ENCODE data around the gene PTPN9.

Gene PTPN9

DNA sequence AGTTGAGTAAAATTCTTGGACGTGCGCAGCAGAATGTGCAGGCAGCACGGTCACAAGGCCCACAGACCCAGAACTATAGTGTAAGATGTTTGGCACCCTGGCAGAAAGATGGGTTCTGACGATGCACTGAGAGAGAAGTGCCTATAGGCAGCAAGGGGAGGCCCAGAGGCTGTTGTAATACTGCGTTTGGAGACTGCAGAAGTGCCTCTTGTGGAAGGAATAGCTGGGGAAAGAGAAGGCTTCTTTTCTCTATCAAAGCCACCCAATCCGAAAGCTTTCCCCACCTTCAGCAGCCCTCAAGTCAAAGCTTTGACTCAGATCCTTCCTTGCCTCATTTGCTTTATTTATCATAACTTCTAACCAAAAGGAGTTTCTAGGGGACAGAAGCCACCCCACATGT, 122.4 kb downstream of the PTPN9 start:
- Histone ChIP-seq H3K36me3 (ENCODE audit: insufficient read depth, low read length) (no peaks in the 10 kb centered on the region), H3K9ac (ENCODE audit: low read depth, low read length) (no peak overlapping the region), H3K9me3 (replicated peaks; ENCODE audit: low read length) (no peaks in the 10 kb centered on the region), H3K27me3 (ENCODE audit: control insufficient read depth, insufficient read depth, low read length) (no peaks in the 10 kb centered on the region), H3K4me1 (ENCODE audit: control insufficient read depth, insufficient read depth, low read length) (peaks cover 25% of the 10 kb centered on the region), H3K4me3 (ENCODE audit: low read length) (peak overlapping the region; percentile 96), H3K4me2 (ENCODE audit: low read length) (peak overlapping the region; percentile 99)

DNA sequence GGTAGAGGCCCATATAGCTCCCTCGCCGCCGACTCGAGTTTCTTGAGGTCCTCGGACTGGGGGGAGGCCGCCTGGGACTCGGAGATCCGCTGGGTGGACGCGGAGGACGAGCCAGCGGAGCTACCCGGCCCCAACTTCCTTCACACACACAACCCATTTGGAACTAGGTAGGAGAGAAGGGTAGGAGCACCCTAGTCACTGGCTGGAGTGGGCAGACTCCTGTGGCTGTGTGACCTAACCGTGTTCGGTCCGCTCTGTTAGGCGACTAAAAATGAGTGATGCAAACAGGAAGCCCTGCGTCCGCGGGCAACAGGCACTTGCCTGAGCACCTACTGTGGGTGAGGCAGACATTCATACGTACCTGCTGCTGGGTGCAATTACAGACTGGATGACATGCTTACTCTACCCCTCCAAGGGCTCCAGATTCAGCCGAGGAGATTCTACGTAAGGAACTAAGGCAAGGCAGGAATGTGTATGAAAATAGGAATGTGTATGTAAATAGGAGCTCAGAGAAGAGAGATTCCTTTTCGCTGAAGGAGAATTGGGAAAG, 123.1 kb downstream of the PTPN9 start:
- peak overlapping the region; percentile 96 for H3K4me3 ChIP-seq (ENCODE audit: low read length)
- no peaks in the 10 kb centered on the region for H3K27me3 ChIP-seq (ENCODE audit: control insufficient read depth, insufficient read depth, low read length)
- peak overlapping the region; percentile 99 for H3K4me2 ChIP-seq (ENCODE audit: low read length)
- peaks cover 25% of the 10 kb centered on the region for H3K4me1 ChIP-seq (ENCODE audit: control insufficient read depth, insufficient read depth, low read length)
- H3K9ac ChIP-seq (ENCODE audit: low read depth, low read length) = peak overlapping the region; percentile 95
- H3K9me3 ChIP-seq (replicated peaks; ENCODE audit: low read length) = no peaks in the 10 kb centered on the region
- no peaks in the 10 kb centered on the region for H3K36me3 ChIP-seq (ENCODE audit: insufficient read depth, low read length)

- no peaks in the 10 kb centered on the region for H3K36me3 ChIP-seq (ENCODE audit: insufficient read depth, low read length)
- peaks cover 25% of the 10 kb centered on the region for H3K4me1 ChIP-seq (ENCODE audit: control insufficient read depth, insufficient read depth, low read length)
- no peaks in the 10 kb centered on the region for H3K9me3 ChIP-seq (replicated peaks; ENCODE audit: low read length)
- peak overlapping the region; percentile 95 for H3K9ac ChIP-seq (ENCODE audit: low read depth, low read length)
- no peaks in the 10 kb centered on the region for H3K27me3 ChIP-seq (ENCODE audit: control insufficient read depth, insufficient read depth, low read length)
- peak overlapping the region; percentile 99 for H3K4me2 ChIP-seq (ENCODE audit: low read length)
- H3K4me3 ChIP-seq (ENCODE audit: low read length) = peak overlapping the region; percentile 96
Measured at GRCh38 chr15:75455424-75455981, 123.6 kb downstream of the PTPN9 start.

GRCh38 chr15:75454471-75455378, 124.4 kb downstream of the PTPN9 start:
- no peaks in the 10 kb centered on the region for H3K27me3 ChIP-seq (ENCODE audit: control insufficient read depth, insufficient read depth, low read length)

GRCh38 chr15:75453703-75454470, 125.2 kb downstream of the PTPN9 start:
- Histone ChIP-seq H3K9ac (ENCODE audit: low read depth, low read length) (peak overlapping the region; percentile 95), H3K27me3 (ENCODE audit: control insufficient read depth, insufficient read depth, low read length) (no peaks in the 10 kb centered on the region), H3K9me3 (replicated peaks; ENCODE audit: low read length) (no peaks in the 10 kb centered on the region), H3K4me2 (ENCODE audit: low read length) (peak overlapping the region; percentile 99), H3K4me1 (ENCODE audit: control insufficient read depth, insufficient read depth, low read length) (peaks cover 34% of the 10 kb centered on the region), H3K36me3 (ENCODE audit: insufficient read depth, low read length) (no peaks in the 10 kb centered on the region), H3K4me3 (ENCODE audit: low read length) (peak overlapping the region; percentile 96)

More at GRCh38 chr15:75454471-75455378, 124.4 kb downstream of the PTPN9 start:
- H3K9me3 ChIP-seq (replicated peaks; ENCODE audit: low read length) = no peaks in the 10 kb centered on the region
- peak overlapping the region; percentile 96 for H3K4me3 ChIP-seq (ENCODE audit: low read length)
- peak overlapping the region; percentile 95 for H3K9ac ChIP-seq (ENCODE audit: low read depth, low read length)
- H3K4me2 ChIP-seq (ENCODE audit: low read length) = peak overlapping the region; percentile 99
- H3K4me1 ChIP-seq (ENCODE audit: control insufficient read depth, insufficient read depth, low read length) = peaks cover 28% of the 10 kb centered on the region
- H3K36me3 ChIP-seq (ENCODE audit: insufficient read depth, low read length) = no peaks in the 10 kb centered on the region

- Histone ChIP-seq H3K9me3 (replicated peaks; ENCODE audit: low read length) (no peaks in the 10 kb centered on the region), H3K4me3 (ENCODE audit: low read length) (peak overlapping the region; percentile 78), H3K4me1 (ENCODE audit: control insufficient read depth, insufficient read depth, low read length) (peaks cover 34% of the 10 kb centered on the region), H3K27me3 (ENCODE audit: control insufficient read depth, insufficient read depth, low read length) (no peaks in the 10 kb centered on the region), H3K36me3 (ENCODE audit: insufficient read depth, low read length) (no peaks in the 10 kb centered on the region), H3K9ac (ENCODE audit: low read depth, low read length) (peak overlapping the region; percentile 87), H3K4me2 (ENCODE audit: low read length) (peak overlapping the region; percentile 93)
Measured at GRCh38 chr15:75452865-75453702, 126.0 kb downstream of the PTPN9 start.

DNA sequence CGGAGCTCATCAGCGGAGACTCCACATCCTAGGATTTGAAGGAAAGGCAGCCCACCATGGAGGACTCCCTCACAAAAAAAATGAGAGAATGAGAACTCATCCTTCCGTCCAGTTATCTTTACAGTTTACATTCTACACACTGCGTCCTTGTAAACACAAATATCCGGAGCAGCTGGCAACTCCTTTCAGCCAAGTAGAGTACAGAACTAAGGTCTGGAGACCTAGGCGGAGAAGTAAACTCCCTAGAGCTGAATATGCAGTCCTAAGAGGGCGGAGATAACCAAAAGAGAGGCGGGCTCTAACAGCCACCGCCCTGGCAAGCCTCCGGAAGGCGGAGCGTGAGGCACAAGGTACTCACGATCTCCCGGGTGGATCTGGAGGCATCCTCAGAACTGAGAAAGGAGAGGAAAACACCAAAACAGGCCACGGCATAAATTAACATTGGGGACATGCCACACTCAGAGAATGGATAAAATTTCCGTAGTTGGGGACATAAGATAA, 126.7 kb downstream of the PTPN9 start:
- Histone ChIP-seq H3K9me3 (replicated peaks; ENCODE audit: low read length) (no peaks in the 10 kb centered on the region), H3K27me3 (ENCODE audit: control insufficient read depth, insufficient read depth, low read length) (no peaks in the 10 kb centered on the region), H3K4me2 (ENCODE audit: low read length) (peak overlapping the region; percentile 93), H3K9ac (ENCODE audit: low read depth, low read length) (peak overlapping the region; percentile 87), H3K36me3 (ENCODE audit: insufficient read depth, low read length) (peaks cover 3% of the 10 kb centered on the region), H3K4me3 (ENCODE audit: low read length) (peak overlapping the region; percentile 78), H3K4me1 (ENCODE audit: control insufficient read depth, insufficient read depth, low read length) (peaks cover 34% of the 10 kb centered on the region)

DNA sequence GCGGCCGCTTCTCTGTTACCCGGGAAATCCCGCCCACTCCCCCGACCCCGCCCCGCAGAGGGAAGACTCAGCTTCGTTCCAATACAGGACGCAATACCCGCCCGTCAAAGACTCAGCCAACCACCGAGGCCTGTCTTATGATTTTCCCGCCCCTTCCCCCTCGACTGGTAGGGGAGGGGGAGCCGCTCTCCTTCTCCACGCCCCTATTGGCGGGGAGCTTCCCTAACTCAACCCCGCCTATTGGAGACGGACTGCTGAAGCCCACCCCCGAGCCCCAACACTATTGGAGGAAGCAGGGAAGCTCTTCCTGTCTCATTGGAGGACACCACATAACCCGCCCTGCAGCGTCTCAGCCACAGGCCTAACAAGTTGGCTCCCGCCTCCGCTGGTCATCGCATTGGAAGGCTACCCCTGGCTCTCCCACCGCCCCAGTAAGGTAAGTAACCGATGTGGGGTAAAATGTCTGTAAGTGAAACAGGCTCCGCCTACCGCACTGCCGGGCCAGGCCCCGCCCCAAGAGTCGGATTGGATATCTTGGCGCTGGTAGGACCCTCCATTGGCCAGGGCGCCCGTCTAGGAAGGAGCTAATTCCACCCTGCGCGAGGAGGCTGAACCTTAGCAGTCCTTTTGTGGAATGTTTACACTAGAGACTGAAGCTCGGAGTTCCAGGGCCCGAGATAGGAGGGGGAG, 127.3 kb downstream of the PTPN9 start, which contains the start of gene SIN3A:
Gene SIN3A (minus strand): TSS at position 17 of the 690 bp plus-strand sequence. CDS start 21,315 bp downstream, outside the sequence.
- H3K9me3 ChIP-seq (replicated peaks; ENCODE audit: low read length) = no peaks in the 10 kb centered on the region
- H3K27me3 ChIP-seq (ENCODE audit: control insufficient read depth, insufficient read depth, low read length) = no peaks in the 10 kb centered on the region
- H3K9ac ChIP-seq (ENCODE audit: low read depth, low read length) = peak within 1 kb of the TSS; percentile 89
- peaks cover 32% of the 10 kb centered on the region for H3K4me1 ChIP-seq (ENCODE audit: control insufficient read depth, insufficient read depth, low read length)
- peak within 1 kb of the TSS; percentile 100 for H3K4me2 ChIP-seq (ENCODE audit: low read length)
- H3K36me3 ChIP-seq (ENCODE audit: insufficient read depth, low read length) = peaks cover 5% of the 10 kb centered on the region
- peak within 1 kb of the TSS; percentile 99 for H3K4me3 ChIP-seq (ENCODE audit: low read length)

DNA sequence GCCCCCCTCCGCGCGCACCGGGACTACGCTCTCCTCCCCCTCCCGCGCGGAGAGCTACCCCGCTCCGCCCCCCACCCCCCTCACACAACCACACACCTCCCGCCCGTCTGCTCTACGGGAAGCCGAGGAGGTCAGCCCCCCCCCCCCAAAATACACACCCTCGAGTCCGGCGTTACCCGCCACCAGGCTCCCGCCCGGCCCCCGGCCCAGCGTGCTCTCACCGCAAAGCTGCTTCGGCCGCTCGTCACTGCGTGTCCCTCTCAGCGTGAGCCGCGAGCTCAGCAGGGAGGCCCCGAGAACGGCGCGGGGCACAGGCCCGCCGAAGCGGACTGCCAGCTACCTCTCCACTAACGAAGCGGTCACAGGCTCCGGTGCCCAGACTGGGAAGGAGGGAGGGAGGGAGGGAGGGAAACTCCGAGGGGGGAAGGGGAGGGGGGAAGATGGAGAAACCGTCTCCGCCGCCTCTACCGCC, 127.9 kb downstream of the PTPN9 start:
- no peaks in the 10 kb centered on the region for H3K27me3 ChIP-seq (ENCODE audit: control insufficient read depth, insufficient read depth, low read length)
- H3K36me3 ChIP-seq (ENCODE audit: insufficient read depth, low read length) = peaks cover 5% of the 10 kb centered on the region
- H3K4me2 ChIP-seq (ENCODE audit: low read length) = peak overlapping the region; percentile 80
- H3K4me1 ChIP-seq (ENCODE audit: control insufficient read depth, insufficient read depth, low read length) = peaks cover 26% of the 10 kb centered on the region
- H3K9ac ChIP-seq (ENCODE audit: low read depth, low read length) = peak overlapping the region; percentile 89
- peak overlapping the region; percentile 99 for H3K4me3 ChIP-seq (ENCODE audit: low read length)
- no peaks in the 10 kb centered on the region for H3K9me3 ChIP-seq (replicated peaks; ENCODE audit: low read length)
